HUES6 (cell line): Measurements from ENCODE around the gene CCNI2.

Source experiments
- H3K27ac ChIP-seq: 2 replicates; pipeline ENCODE4 v1.7.0; 2013; ENCODE audit warnings: low read depth, mild to moderate bottlenecking, low read length, inconsistent platforms
- H3K27me3 ChIP-seq: 2 replicates; pipeline ENCODE4 v1.6.1; 2013; ENCODE audit warnings: low read length; ENCODE audit not compliant: control insufficient read depth, insufficient read depth
- H3K36me3 ChIP-seq: 2 replicates; pipeline ENCODE4 v1.6.1; 2013; ENCODE audit warnings: low read length; ENCODE audit not compliant: control insufficient read depth, insufficient read depth
- H3K4me1 ChIP-seq: 2 replicates; pipeline ENCODE4 v1.6.1; 2013; ENCODE audit warnings: low read length; ENCODE audit not compliant: control insufficient read depth, insufficient read depth
- H3K4me3 ChIP-seq: 2 replicates; pipeline ENCODE4 v1.5.1; 2013; ENCODE audit warnings: low read depth, low read length
- H3K9ac ChIP-seq: one replicate; pipeline ENCODE4 v1.6.1; 2013; ENCODE audit warnings: mild to moderate bottlenecking, low read length
- H3K9me3 ChIP-seq: 2 replicates; pipeline ENCODE4 v1.6.1; 2013; ENCODE audit warnings: low read depth, low read length; ENCODE audit not compliant: control insufficient read depth, insufficient read depth

CCNI2 gene

DNA sequence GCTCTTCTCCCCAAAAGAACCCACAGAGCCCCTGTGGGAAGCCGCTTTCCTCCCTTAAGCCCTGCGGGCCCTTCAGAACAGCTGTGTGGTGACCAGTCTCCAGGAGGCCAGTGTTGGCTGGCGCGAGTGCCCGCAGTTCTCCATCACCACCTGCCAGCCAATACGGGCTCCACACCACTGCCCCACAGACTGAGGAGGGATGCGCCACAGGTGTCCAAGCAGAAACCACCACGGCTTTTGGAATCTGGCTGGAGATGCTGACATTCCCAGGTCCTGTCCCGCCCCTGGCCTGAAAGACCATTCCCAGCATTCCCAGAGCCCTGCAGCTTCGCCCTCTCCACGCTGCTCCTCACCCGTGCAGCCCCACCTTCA, 12.8 kb downstream of the CCNI2 start:
- Histone ChIP-seq H3K4me3 (no peak overlapping the region), H3K36me3 (peaks cover 43% of the 10 kb centered on the region), H3K27ac (no peak overlapping the region), H3K9ac (no peak overlapping the region), H3K27me3 (no peaks in the 10 kb centered on the region), H3K9me3 (no peaks in the 10 kb centered on the region), H3K4me1 (peaks cover 3% of the 10 kb centered on the region)

DNA sequence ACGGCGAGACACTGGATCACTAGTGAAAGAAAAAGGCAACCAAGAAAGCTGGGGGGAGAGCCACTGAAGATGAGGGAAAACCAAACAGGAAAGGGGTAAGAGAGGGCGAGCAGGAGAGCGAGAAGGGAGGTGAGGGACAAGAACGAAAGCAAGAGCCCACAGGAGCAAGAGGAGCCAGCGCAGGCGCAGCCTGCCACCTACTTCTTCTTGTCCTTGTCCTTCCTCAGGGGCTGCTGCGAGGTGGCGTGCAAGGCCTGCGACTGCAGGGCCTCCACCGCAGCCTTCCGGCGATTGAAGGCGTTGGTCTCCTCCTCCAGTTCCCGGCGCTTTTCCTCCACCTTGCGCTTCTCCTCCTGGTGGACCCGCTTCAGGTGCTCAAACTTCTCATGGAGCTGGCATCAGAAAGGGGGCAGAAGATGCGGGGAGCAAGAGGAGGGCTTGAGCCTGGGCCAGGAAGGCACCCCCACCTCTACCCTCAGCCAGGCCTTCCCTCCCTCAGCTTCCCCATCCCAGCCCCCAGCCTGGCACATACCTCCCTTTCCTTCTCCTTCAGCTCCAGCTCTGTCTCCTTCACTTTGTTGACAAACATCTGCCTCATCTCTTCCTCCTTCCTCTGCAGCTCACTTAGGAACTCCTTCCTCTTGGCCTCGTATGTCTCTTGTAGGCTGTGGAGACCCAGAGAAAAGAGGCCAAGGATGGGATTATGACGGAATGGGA, 13.5 kb downstream of the CCNI2 start:
- H3K27me3 ChIP-seq = no peaks in the 10 kb centered on the region
- no peak overlapping the region for H3K4me3 ChIP-seq
- no peaks in the 10 kb centered on the region for H3K9me3 ChIP-seq
- peaks cover 45% of the 10 kb centered on the region for H3K36me3 ChIP-seq
- no peaks in the 10 kb centered on the region for H3K4me1 ChIP-seq
- H3K9ac ChIP-seq = no peak overlapping the region
- H3K27ac ChIP-seq = no peak overlapping the region

DNA sequence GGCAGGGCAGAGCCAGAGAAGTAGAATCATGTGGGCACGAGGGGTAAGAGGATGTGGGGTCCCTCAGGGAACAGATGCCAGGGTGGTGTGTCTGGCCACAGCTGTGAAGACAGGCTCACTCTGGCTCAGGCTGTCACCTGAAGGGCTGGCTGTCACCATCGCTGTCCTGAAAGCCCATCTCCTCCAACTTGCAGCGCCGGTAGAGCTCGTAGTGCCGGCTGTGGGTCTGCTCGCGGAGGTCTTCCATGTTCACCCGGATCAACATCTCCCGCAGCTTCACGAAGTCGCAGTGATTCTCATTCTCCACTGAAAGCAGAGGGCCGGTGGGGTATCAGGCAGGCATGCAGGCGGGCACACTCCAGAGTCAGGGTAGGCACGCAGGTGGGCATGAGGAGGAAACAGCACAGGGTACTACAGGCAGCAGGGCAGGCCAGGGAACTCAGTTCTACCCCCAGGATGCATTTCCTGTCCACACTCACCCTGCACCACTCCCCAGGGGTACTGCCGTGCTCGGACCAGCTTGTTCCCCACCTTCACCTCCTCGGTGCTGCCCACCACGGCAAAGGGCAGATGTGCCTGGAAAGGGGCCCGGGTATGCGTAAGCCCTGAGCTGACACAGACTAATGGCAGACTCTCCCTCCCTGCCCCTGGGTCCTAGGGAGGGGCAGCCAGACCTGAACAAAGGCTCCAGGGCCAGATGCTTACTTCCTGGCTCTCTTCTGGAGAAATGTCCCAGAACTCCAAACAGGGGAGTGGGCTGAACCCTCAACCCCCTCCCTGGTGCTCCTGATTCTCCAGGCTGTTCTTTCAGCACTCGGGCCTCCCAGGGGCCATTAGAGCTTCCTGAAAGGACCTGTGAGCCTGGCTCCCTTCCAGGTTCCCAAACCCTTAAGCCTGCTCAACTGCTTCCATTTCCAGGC, 14.4 kb downstream of the CCNI2 start:
- Histone ChIP-seq H3K9me3 (no peaks in the 10 kb centered on the region), H3K4me3 (no peak overlapping the region), H3K27ac (no peak overlapping the region), H3K4me1 (no peaks in the 10 kb centered on the region), H3K36me3 (peaks cover 45% of the 10 kb centered on the region), H3K27me3 (no peaks in the 10 kb centered on the region), H3K9ac (no peak overlapping the region)

DNA sequence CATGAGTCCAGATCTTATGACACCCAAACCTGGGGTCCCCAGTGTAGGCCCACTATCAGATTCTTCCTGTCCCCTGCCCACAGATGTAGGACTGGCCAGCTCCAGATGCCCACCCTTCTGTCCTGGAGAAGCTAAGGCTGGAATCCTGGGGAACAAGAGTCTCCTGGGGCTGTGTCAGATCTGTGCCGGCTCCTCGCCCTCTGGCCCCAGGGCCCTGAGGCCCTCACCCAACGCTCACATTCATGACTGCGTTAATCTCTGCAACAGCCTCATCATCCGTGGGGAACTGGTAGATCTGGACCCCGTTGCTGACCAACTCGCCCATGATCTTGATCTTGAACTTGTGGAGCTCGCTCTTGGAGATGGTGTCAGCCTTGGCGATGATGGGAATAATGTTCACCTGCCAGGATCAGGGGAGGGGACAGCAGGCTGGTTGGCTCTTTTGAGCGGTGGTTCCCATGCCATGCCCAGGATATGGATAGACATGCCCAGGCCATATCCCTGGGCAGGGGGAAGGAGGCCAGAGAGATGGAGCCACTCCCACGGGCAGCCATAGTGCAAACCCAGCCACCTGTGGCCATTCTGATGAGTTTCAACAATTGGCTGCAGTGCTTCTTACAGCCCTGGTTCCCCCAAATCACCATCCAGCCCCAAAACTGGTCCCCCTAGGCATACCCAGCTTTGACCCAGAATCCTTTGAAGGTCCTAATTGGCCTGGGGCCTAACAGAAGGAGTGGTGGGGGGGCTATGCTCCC, 15.2 kb downstream of the CCNI2 start:
- Histone ChIP-seq H3K9me3 (no peaks in the 10 kb centered on the region), H3K27ac (no peak overlapping the region), H3K36me3 (peaks cover 45% of the 10 kb centered on the region), H3K4me1 (no peaks in the 10 kb centered on the region), H3K4me3 (no peak overlapping the region), H3K9ac (no peak overlapping the region), H3K27me3 (no peaks in the 10 kb centered on the region)

DNA sequence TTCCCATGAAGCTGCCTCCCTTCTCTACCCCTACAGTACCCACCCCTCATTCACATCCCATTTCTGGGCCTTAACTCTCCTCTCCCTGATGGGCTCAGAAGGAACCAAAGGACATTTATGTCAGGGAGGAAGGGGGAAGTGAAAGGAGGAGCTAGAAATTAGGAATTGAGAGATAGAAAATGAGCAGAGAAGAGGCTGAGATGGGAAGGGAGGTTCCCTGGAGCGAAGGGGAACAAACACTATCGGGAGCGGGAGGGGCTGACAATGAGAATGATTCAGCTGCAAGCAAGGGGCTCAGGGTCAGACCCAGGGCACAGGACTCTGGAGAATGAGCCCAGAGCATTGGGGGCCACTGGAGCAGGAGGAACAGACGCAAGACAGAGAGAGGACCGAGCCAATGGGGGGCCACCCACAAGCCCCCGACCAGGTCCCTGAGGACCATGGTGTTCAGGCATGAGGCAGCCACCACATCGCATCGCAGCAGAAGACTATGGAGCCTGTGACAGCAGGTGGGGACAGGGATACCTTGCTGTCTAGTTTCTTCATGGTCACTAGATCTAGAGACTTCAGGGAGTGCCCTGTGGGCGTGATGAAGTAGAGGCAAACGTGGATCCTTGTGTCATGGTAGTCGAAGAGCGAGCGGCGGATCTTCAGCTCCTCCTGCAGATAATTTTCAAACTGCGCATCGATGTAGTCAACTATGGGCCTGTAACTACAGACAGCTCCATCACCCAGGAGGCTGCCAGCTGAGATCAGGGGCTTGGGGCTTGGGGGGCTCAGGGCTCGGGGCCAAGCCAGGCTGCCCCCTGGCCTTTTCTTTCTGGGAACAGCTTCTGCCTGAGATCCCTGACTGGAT, 16.2 kb downstream of the CCNI2 start:
- Histone ChIP-seq H3K9me3 (no peaks in the 10 kb centered on the region), H3K9ac (no peak overlapping the region), H3K4me3 (no peak overlapping the region), H3K4me1 (no peaks in the 10 kb centered on the region), H3K27ac (no peak overlapping the region), H3K27me3 (no peaks in the 10 kb centered on the region), H3K36me3 (peaks cover 45% of the 10 kb centered on the region)

DNA sequence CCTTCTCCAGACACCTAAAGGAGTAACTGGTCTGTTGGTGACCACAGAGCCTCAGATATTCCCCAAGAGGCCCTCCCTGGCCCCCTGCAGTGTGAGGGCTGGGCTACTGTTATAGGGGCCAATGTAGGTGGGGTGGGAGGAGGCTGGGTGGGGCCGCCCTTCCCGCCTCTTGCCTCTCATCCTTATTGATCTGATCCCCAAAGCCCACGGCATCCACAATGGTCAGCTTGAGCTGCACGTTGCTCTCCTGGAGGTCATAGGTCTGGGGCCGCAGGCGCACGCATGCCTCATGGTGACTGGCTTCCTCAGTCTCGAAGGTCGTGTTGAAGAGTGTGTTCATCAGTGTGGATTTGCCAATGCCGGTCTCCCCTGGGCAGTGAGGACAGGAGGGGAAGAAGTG, 16.8 kb downstream of the CCNI2 start:
- Histone ChIP-seq H3K4me1 (no peaks in the 10 kb centered on the region), H3K9me3 (no peaks in the 10 kb centered on the region), H3K27me3 (no peaks in the 10 kb centered on the region), H3K9ac (no peak overlapping the region), H3K27ac (no peak overlapping the region), H3K36me3 (peaks cover 43% of the 10 kb centered on the region), H3K4me3 (no peak overlapping the region)

DNA sequence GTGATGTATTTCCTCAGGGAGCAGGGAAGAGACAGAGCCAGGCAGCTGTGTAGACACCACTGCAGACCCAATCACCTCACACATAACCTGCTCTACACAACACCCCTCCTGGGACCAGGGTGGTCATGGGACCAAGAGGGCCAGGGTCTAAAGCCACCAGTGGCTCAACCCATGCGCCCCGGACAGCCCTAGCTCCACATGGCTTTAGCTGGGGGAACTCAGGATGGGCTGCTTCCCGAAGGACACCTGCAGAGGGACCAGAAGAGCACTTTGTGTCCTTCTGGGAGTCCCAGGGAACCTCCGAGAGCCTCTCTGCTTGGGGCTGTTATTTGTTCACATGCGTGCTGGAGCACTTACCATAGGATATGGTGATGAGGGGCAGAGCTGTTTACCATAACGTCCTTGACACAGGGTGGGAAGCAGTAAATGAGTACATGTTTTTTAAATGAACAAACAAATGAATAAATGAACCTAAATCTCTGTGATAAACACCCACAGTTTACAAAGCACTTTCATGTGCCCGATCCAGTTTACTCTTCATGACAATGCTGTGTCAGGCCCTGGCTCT, 17.5 kb downstream of the CCNI2 start:
- Histone ChIP-seq H3K27ac (no peak overlapping the region), H3K9me3 (no peaks in the 10 kb centered on the region), H3K27me3 (no peaks in the 10 kb centered on the region), H3K36me3 (peaks cover 36% of the 10 kb centered on the region), H3K9ac (no peak overlapping the region), H3K4me3 (no peak overlapping the region), H3K4me1 (no peaks in the 10 kb centered on the region)

DNA sequence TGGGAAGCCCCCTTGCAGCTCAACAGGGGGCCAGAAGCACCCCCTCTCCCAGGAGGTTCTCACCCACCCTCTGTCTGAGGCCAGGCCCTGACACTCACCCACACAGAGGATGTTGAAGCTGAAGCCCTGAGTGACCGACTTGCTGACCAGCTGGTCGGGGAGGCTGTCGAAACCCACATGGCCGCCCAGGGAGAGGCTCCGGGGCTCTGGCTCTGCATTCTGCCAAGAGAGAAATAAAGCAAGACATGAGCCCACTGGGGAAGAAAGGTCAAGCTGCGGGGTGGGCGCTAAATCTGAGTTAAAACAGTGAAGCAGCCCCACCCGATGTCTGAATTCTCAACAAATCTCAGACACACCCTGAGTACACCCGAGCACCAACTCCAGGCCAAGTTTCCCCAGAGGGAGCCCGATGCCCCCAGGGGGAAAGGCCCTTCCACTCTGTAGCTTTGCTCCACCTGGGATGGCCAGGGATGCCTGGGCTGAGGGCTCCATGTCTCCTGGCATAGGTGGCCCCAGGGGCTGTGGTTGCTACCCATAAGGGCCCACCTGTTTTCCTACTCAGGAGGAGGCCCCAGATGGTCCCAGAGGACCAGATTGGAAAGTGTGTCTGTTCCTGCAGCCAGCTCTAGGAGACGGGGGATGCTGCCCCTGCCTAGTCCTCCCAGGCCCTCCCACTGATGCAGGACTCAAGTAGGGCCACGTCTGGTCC, 18.2 kb downstream of the CCNI2 start:
- Histone ChIP-seq H3K36me3 (peaks cover 33% of the 10 kb centered on the region), H3K9ac (no peak overlapping the region), H3K27ac (no peak overlapping the region), H3K9me3 (no peaks in the 10 kb centered on the region), H3K4me3 (no peak overlapping the region), H3K4me1 (peaks cover under 1% of the 10 kb centered on the region; the same call in 1 of the 2 replicates), H3K27me3 (no peaks in the 10 kb centered on the region)

DNA sequence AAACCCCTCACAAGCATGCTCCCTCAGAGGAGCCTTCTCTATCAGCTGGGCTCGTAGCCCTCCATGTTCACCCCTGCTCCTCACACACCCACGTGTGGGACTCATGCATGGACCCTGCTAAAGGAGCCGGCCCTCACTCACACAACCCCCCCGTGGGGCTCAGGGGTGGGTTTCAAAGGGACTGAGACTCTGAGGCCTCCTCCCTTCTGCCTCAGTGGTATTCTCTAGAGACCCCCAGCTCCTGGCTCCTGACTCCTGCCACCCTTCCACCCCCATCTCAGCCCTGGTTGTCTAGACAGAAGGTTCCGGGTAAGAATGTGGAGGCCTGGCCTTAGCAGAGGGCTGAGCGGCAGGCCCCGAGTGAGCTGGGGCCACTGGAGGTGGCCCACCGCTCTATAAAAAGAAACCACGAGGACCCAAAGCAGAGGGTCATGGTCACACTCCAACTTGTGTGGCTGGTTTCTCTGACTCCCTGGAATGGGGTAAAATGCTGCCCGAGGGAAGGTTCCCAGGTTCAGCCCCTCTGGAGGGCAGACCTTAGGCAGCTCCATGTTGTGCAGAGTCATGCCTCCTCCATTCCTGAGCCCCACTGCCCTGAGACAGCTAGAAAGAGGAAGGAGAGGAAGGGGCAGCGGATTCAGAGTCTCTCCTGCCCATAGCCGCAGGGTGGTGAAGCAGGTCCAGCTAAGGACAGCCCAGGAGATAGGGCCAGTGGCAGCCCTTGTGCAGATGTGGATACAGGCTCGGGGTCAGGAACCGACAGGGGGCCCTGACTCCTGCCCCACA, 19.0 kb downstream of the CCNI2 start:
- Histone ChIP-seq H3K9ac (no peak overlapping the region), H3K36me3 (peaks cover 26% of the 10 kb centered on the region), H3K9me3 (no peaks in the 10 kb centered on the region)

More for the DNA sequence above, 19.0 kb downstream of the CCNI2 start:
- Histone ChIP-seq H3K27ac (no peak overlapping the region), H3K27me3 (no peaks in the 10 kb centered on the region), H3K4me3 (no peak overlapping the region), H3K4me1 (peaks cover 8% of the 10 kb centered on the region)
